Measurements from ENCODE around the gene MARVELD2.
"Not testable (repeated sequence)": the region's sequence is repeated elsewhere in the genome, so short reads cannot be mapped to it uniquely, and the experiment has no call there.

DNA sequence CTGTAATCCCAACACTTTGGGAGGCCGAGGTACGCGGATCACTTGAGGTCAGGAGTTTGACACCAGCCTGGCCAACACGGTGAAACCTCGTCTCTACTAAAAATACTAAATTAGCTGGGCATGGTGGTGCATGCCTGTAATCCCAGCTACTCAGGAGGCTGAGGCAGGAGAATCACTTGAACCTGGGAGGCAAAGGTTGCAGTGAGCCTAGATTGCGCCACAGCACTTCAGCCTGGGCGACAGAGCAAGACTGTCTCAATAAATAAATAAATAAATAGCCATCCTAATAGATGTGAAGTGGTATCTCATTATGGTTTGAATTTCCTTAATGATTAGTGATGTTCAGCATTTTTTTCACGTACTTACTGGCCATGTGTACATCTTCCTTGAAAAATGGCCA is 35.6 kb downstream of the MARVELD2 start:
- TF ChIP-seq, protein P1, sequence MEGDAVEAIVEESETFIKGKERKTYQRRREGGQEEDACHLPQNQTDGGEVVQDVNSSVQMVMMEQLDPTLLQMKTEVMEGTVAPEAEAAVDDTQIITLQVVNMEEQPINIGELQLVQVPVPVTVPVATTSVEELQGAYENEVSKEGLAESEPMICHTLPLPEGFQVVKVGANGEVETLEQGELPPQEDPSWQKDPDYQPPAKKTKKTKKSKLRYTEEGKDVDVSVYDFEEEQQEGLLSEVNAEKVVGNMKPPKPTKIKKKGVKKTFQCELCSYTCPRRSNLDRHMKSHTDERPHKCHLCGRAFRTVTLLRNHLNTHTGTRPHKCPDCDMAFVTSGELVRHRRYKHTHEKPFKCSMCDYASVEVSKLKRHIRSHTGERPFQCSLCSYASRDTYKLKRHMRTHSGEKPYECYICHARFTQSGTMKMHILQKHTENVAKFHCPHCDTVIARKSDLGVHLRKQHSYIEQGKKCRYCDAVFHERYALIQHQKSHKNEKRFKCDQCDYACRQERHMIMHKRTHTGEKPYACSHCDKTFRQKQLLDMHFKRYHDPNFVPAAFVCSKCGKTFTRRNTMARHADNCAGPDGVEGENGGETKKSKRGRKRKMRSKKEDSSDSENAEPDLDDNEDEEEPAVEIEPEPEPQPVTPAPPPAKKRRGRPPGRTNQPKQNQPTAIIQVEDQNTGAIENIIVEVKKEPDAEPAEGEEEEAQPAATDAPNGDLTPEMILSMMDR (IDR thresholded peaks at IDR 0.05), result not testable (repeated sequence)
- not testable (repeated sequence) for TF ChIP-seq POLR2A, EP300 (IDR thresholded peaks at IDR 0.05)

Measured in ovary (tissue), 3 donors.